GM12801 (cell line): Measurements from ENCODE around the gene ATOH7.

ENCODE experiments used
- TF ChIP-seq, protein P1 (sequence below): IDR thresholded peaks from one replicate; pipeline ENCODE4 v1.5.1; 2011; ENCODE audit warnings: control low read depth; ENCODE audit not compliant: insufficient read length; ENCODE audit errors: extremely low read depth

The ATOH7 gene

DNA sequence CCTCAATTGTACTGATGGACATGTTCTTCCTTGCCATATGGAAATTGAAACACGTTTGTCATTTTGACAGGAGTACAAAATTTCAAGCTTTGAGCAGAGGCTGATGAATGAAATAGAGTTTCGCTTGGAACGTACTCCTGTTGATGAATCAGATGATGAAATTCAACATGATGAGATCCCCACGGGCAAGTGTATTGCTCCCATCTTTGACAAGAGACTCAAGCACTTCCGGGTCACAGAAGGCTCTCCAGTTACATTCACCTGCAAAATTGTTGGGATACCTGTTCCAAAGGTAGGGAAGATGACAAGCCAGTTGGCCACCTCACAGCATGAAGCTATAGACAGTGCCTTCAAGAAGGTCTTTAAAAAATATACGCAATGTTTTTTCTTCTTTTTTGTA, 43.1 kb downstream of the ATOH7 start:
- TF ChIP-seq, protein P1, sequence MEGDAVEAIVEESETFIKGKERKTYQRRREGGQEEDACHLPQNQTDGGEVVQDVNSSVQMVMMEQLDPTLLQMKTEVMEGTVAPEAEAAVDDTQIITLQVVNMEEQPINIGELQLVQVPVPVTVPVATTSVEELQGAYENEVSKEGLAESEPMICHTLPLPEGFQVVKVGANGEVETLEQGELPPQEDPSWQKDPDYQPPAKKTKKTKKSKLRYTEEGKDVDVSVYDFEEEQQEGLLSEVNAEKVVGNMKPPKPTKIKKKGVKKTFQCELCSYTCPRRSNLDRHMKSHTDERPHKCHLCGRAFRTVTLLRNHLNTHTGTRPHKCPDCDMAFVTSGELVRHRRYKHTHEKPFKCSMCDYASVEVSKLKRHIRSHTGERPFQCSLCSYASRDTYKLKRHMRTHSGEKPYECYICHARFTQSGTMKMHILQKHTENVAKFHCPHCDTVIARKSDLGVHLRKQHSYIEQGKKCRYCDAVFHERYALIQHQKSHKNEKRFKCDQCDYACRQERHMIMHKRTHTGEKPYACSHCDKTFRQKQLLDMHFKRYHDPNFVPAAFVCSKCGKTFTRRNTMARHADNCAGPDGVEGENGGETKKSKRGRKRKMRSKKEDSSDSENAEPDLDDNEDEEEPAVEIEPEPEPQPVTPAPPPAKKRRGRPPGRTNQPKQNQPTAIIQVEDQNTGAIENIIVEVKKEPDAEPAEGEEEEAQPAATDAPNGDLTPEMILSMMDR, result no peak

- TF ChIP-seq, protein P1, result no peak
These were observed 46.8 kb downstream of the ATOH7 start for GRCh38 chr10:68185085-68185484.

DNA sequence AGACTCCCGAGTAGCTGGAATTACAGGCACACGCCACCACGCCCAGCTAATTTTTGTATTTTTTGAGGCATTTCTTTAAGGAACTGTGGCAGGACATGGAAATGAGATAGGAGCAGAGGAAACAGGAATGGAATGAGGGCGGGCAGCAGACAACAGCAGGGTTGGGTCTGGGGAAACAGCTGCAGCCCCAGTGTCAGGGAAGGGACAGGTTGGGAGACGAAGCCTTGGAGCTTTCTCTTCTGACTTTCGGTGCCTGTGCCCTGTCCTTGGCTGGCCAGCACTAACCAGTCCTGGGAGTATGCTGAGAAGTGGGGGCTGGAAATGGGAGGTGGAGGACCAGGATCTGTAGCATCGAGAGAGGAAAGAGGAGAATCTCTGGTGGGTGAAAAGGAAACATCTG, 47.4 kb downstream of the ATOH7 start:
- TF ChIP-seq, protein P1, result no peak
